ENCODE data around the gene ZNF580. TPM values are rescaled to one million over a fixed set of nuclear protein-coding genes. Genes with fewer than 3 reads are reported as not detected.

Gene ZNF580
- total RNA-seq, 4 donors from 2014 or later = 11.4 to 20.5 (median 13.8) TPM

GRCh38 chr19:55597501-55597921 is 43.3 kb upstream of the ZNF580 start:
- no peak for DNase-seq (ENCODE audit: low spot score)
- ATAC-seq (ENCODE audit: low FRiP score) = no peak
- TF ChIP-seq CTCF (IDR thresholded peaks at IDR 0.05) = no peak

GRCh38 chr19:55598034-55598433 is 42.8 kb upstream of the ZNF580 start:
- TF ChIP-seq CTCF (IDR thresholded peaks at IDR 0.05) = no peak
- DNase-seq (ENCODE audit: low spot score) (no peak), ATAC-seq (ENCODE audit: low FRiP score) (no peak)

GRCh38 chr19:55598719-55599467 is 41.9 kb upstream of the ZNF580 start:
- DNase-seq (ENCODE audit: low spot score) (peak; percentile 85), ATAC-seq (ENCODE audit: low FRiP score) (peak; percentile 79)
- no peak for TF ChIP-seq CTCF (IDR thresholded peaks at IDR 0.05)

GRCh38 chr19:55599468-55599841 is 41.3 kb upstream of the ZNF580 start, which contains the start of gene FIZ1:
Gene FIZ1, minus strand, starts transcription at chr19:55599517. Its CDS starts 1,652 bp downstream, at chr19:55597865.
- DNase-seq (ENCODE audit: low spot score) (peak; percentile 94), ATAC-seq (ENCODE audit: low FRiP score) (peak; percentile 91)
- TF ChIP-seq CTCF (IDR thresholded peaks at IDR 0.05) = no peak

- DNase-seq (ENCODE audit: low spot score) (peak; percentile 41), ATAC-seq (ENCODE audit: low FRiP score) (peak; percentile 76)
- no peak for TF ChIP-seq CTCF (IDR thresholded peaks at IDR 0.05)
Measured at GRCh38 chr19:55599842-55600661, 40.8 kb upstream of the ZNF580 start, which contains the start of gene ZNF524. Gene ZNF524, plus strand, starts transcription at chr19:55600288. Its CDS starts 1,825 bp downstream, at chr19:55602113.

GRCh38 chr19:55600662-55601028 is 40.2 kb upstream of the ZNF580 start:
- no peak for TF ChIP-seq CTCF (IDR thresholded peaks at IDR 0.05)
- DNase-seq (ENCODE audit: low spot score) (no peak), ATAC-seq (ENCODE audit: low FRiP score) (no peak)
